Ecto neural progenitor cell (in vitro differentiated cells): ENCODE measurements around the gene F7.
"Not testable (repeated sequence)": the region's sequence is repeated elsewhere in the genome, so short reads cannot be mapped to it uniquely, and the experiment has no call there.

ENCODE experiments used
- DNase-seq: peaks from one replicate; pipeline ENCODE4 v3.0.0-alpha.2; 2018; ENCODE audit warnings: low spot score

Gene F7

DNA sequence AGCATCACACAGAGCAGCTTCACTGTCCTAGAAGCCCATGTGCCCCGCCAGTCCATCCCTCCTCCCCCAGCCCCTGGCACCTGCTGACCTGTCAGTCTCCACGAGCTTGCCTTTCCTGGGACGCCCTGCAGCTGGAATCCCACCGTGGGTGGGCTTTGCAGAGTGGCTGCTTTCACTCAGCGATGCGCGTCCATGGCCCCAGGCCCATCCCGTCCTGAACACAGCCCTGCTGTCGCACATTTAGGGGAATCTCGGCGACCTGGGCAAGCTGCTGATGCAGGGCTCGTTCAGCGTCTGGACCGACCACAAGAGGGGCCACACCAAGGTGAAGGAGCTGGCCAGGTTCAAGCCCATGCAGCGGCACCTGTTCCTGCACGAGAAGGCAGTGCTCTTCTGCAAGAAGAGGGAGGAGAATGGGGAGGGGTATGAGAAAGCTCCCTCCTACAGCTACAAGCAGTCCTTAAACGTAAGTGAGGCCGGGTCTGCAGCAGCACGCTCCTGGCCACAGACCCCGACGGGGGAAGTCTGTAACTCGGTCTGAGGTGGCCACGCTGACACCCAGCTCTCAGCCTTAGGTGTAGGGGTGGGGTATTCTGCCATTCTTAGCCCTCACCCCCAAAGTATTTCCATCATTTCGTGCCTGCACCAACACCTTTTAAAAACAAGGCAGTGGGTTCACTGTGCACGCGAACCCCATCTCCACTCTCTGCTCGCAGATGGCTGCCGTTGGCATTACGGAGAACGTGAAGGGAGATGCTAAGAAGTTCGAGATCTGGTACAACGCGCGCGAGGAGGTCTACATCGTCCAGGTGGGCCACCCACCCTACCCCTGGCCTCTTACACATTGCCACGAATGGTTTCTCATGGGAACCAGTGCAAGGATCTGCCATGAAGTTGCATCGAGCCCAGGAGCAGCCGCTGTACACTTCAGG, 18.3 kb upstream of the F7 start:
- DNase-seq = no peak

DNA sequence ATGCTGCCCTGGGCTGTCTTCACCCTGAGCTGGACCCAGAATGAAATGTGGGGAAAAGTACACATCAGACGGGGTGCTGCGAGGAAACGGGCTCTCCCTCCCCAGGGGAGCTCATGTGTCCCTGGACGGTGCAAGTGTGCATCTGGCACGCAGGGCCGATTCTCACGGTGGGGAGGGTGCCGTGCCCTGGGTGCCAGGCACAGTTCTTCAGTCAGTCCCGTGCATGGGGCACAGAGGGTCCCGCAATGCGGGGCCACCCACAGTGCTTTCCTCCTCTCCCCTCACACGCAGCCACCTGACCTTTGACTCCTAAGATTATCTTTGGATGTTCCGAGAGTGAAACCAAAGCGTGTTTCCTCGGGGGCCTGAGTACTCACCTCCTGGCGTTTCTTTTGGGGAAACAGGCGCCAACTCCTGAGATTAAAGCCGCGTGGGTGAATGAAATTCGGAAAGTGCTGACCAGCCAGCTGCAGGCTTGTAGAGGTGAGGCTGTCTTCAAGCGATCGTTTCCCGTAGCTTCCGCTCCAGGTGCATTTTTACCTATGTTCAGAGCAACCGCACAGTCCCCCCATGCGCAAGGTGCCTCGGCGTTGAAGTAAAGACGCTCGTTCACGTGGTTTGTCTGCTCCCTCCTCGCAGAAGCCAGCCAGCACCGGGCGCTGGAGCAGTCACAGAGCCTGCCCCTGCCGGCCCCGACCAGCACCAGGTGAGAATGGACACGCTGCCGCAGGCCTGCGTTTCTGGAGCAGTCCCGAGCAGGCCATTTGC, 17.5 kb upstream of the F7 start:
- no peak for DNase-seq

DNA sequence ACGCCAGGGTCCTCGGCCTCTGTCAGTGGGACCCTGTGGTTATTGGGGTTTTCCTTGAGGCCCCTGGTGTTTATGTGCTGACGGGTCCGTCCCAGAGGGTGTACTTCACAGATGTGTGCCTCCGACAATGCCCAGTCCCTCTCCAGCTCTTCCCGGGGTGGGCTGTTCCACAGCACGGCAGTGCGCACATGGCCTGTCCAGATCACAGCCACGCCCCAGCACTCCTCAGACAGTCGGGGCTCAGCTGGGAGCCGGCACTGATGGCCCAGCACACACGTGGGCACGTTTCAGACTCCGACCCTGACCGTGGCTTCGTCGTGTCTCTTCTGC, 16.9 kb upstream of the F7 start:
- no peak for DNase-seq

DNA sequence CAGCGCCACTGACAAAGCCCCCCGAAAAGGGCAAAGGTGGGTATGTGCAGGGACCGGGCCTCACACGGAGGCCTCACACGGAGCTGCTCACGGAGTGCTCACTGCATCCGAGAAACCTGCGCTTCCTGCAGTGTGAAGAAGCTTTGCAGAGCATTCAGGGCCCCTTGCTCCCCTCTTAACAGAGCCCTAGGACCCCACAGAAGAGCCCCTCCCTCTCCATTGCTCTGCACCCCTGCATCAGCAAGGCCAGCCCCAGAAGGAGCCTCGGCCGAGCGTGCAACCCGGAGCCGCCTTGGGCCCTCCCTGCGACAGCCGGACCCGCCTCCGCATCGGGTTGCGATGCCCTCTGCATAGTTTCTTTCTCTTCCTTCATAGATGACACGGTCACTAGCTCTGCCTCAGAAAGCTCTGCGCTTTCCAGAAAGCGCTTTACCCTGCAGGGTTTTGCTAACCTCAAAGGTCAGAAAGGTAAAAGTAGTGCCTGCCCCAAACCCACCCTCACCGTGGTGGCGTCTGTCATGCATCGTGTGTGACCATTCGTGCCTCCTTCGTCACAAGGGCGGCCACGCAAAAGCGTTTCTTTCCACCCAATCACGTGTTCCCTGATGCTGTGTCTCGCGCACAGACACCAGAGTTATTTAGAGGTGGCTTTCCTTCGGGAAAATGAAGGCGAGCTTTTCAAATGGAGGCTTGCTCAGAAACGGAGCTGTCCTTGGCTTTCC, 15.7 kb upstream of the F7 start:
- no peak for DNase-seq

DNA sequence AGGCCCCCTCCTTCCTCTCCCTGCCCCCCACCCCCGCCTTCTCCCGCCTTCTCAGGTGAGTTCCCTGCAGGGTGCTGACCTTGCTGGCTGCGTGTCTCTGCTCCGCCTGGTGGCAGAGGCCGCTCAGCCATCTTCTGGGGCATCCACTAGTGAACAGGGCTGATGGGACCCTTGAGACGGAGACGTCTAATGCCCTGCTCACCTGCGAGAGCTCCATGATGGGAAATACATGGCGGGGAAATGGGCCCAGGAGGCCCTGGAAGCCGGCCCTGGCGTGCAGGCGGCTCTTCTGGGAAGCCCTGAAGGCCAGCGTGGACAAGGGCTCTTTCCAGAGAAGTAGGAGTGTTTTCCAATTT, 15.2 kb upstream of the F7 start:
- no peak for DNase-seq

DNA sequence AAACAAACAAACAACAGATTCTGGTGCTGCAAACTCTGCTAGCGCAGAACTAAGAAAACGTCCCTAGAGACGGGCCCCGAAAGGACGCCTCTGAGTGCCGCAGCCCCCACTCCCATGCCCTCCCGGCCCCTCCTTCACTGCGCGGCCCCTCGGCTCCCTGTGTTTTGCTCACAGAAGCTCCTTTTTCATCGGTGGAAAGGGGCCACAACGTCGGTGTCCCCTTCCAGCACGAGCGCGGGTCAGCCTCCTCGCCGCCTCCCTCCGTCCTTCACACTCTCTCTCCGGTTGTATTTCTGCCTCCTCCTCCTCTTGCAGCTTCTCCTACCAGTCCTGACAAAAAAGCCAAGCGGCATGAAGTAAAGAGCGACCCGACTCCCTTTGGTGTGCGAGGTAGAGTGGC, 14.8 kb upstream of the F7 start:
- DNase-seq = no peak

DNA sequence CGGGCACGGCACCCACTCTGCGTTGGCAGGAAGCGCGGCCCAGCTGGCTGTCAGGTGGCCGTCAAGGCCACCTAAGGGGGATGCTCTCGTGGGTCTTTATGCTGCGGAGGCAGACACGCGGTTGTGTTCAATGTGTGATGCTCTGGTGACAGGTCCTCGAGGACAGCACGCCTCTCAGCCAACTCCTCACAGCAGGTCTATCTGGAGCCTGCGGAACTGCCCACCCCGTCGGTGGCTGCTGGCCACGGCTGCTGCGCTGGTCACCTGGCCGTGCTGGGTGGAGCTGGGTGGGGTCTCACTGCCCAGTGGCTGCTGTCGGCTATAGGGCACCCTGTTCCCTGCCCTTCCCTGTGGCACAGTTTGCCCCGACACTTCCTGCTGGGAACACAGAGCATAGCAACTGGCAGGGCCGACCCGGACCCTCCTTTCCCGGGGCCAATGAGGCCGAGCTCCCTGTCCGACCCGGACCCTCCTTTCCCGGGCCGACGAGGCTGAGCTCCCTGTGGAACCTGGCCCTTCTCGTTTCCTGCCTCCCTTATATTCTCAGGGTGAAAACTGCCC, 14.3 kb upstream of the F7 start:
- no peak for DNase-seq

DNA sequence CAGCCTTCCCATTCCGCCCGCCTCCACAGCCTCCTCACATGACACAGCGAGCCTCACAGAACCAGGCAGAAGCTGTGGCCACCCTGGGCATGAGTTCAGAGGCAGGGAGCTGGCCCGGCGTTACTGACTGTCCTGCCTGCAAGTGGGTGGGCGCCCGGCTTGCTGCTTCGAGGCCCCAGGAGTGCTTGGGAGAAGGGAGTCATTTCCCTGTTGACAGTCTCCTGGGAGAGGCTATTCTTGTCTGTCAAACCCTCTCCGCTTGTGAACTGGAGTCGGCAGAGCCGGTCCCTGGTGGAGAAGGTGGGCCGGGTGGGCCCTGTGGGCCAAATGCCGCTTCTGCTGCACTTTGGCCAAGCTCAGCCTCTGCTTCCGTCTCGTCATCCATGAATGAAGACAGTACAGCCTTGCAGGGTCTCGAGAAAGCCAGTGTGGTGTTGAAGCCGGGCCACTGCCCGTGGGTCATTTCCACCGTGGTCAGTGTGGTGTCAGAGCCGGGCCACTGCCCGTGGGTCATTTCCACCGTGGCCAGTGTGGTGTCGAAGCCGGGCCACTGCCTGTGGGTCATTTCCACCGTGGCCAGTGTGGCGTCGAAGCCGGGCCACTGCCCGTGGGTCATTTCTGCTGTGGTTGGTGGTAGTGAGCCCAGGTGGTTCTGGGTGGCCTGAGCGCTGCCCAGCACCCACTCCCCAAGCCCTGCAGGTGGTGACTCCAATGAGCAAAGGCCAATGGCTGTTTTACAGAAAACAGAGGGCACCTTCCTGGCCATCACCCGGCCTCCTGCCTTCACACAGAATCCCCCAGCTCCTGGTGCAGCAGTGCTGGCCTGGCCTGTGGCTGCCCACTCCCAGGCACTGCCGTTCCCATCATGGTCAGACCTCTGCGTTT, 13.5 kb upstream of the F7 start:
- no peak for DNase-seq

DNA sequence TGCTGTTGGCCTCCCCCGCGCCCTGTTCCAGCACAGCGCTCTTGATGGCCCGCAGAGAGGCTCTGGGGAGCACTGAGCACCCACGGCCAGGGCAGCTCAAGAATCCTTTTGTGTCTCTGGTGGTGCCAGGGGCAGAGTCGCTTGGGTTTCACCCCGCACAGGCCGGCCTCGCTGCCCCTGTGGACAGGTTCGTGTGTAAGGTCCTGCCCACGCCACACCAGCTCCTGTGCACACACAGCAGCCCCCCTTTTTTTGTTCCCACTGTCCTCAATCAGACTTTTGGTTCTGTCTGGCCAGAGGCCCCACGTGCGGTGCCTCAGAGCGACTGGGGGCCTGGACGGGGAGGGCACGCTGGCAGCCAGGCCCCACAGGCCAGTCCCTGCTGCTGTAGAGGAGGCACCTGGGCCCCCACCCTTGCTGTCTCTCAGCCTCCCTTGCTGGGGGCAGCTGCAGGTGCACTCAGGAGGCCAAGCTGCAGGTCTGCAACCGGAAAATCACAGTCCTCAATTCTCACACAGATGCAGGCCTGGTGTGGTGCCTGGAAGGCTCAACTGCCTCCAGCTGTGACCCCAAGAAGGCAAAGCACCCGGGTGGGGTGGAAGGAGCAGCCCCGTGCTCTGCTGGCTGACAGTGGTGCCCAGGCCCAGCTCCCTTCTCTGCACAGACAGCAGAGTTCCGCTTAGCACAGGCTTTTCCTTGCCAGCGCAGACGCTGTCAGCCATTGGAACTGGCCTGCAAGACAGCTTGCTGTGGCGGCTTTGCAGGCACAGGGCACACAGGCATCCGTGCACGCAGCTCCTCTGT, 12.6 kb upstream of the F7 start:
- no peak for DNase-seq

DNA sequence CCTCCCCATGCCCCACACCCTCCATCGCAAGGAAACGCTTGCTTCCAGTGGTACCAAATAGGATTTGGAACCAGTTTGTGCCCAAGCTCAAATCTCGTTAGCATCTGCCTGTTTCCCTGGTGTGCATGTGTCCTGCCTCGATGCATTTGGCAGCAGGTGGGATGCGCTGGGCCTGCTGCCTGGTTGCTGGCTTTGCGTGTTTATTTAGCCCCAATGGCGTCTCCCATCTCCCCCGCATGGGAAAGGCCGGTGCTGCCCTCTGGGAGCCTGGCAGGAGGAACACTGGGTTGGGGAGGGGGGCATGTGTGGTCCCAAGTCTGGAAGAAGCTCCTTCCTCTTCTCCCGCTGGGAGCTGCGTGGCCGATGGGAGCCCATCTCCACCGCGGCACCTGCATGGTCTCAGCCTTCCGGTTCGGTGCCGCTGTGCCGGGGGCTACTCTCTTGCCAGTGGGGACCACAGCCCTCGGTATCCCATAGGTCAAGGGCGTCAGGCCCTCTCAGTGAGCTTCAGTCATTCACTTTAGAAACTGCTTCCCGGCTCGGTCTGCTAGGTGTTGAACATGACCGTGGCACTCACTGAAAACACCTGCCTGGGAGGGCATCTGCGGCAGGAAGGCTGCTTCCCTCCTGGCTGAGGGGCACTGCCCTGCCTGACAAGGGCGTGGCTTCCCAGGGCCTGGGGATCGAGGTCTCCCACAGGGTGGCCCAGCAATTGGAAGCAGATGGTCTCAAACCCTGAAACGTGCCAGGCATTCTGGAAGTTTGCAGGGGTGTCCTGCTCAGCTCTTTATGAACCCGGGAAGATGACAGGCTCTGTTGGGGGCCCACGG, 11.8 kb upstream of the F7 start:
- no peak for DNase-seq

DNA sequence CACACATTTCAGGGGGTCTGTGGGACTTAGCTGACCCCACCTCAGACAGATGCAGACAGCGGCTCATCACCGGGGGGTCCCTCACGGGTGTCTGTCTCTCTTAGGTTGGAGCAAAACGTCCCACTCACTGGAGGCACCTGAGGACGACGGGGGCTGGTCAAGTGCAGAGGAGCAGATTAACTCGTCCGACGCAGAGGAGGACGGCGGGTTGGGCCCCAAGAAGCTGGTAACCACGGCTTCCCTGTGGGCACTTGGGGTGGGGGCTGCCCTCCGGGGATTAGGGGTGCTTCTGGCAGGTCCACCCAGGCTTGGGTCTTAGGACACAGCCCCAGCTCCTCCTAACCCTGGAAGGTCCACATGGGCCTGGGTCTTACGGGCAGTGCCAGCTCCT, 11.2 kb upstream of the F7 start:
- no peak for DNase-seq

DNA sequence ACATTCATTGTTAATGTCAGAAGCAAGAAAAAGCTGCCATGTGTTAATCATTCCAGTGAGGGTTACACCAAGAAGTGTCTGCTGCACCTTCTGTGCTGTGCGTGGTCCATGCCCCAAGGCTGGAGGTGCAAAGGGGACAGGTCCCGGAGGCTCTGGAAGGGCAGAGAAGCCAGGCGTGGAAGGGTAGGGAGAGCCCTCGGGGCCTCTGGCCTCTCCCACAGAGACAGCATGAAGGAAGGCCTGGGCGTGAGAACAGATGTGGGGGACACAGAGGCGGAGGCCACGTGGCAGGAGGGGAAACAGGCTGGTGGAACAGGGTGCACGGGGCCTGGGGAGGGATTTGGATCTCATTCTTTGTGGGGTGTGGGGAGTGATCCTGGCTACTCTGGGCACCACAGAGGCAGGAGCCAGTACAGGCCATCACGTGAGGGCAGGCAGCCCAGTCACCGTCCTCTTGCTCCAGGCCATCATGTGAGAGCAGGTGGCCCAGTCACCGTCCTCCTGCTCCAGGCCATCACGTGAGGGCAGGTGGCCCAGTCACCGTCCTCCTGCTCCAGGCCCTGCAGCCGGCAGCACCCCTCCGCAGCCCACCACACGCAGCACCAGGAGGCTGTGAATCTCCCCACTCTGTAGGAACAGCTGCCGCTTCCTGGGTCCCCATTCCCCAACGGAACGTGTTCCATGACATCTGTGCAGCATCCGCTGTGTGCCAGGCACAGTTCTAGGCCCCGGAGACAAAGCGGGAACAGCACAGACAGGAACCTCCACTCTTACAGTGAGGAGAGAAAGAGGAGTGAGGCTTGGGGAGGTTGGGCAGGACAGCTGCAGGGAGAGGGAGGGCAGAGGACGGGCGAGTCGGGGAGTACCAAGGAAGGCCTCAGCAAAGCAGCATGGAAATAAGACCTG, 10.2 kb upstream of the F7 start:
- DNase-seq = no peak

DNA sequence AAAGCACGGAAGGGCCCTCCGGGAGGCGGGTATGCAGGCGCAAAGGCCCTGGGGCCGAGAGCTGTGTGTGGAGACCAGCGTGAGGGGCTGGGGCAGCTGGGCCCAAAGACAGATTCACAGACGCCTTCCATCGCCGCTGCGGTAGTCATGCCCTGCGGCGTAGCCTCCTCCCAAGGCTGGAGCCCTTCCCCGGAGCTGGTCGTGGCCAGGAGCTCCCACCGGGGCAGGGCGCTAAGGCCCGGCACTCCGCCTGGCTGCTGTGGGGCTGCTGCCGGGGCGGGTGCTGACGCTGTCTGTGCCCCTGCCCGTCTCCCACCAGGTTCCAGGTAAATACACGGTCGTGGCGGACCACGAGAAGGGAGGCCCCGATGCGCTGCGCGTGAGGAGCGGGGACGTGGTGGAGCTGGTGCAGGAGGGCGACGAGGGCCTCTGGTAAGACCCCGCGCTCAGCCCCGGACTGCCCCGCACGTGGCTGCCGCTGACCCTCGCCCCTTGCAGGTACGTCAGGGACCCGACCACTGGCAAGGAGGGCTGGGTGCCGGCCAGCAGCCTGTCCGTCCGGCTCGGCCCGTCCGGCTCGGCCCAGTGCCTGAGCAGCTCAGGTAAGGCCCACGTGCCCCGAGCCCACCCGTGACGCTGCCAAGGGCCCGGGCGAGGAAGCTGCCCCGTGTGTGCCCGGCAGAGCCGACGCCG, 9.4 kb upstream of the F7 start:
- no peak for DNase-seq

DNA sequence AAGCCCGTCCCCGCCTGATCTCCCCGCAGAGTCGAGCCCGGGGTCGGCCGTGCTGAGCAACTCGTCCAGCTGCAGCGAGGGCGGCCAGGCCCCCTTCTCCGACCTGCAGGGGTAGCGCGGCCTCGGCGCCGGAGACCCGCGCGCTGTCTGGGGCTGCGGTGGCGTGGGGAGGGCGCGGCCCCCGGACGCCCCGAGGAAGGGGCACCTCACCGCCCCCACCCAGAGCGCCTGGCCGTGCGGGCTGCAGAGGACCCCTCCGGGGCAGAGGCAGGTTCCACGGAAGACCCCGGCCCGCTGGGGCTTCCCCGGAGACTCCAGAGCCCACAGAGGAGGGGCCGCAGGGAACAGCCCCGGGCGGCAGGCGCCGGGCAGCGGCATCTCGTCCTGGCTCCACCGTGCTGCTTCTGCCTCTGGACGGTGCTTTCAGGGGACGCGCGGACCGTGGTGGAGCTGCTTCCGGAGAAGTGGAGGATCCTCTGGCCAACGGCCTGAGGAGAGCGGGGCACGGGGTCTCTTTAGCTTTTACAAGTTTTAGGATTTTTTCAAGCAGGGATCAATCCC, 8.8 kb upstream of the F7 start:
- no peak for DNase-seq

DNA sequence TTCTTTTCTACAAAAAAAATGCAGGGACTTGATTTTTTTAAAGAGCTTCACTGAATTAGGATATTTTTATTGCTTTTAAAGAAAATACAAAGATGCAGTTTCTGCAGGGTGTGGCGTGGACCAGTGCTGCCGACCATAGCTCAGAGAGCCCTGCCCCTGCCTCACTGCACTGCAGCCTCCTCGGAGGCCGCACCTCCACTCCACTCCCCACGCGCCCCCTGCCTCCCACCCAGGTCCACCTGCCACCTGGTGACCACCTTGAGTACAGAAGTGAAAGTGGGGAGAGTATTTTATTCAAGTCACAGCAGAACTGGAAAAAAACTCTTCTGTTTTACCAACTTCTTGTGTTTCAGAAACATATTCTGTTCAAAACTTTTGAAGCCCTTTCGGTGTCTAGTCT, 7.9 kb upstream of the F7 start:
- DNase-seq = no peak

DNA sequence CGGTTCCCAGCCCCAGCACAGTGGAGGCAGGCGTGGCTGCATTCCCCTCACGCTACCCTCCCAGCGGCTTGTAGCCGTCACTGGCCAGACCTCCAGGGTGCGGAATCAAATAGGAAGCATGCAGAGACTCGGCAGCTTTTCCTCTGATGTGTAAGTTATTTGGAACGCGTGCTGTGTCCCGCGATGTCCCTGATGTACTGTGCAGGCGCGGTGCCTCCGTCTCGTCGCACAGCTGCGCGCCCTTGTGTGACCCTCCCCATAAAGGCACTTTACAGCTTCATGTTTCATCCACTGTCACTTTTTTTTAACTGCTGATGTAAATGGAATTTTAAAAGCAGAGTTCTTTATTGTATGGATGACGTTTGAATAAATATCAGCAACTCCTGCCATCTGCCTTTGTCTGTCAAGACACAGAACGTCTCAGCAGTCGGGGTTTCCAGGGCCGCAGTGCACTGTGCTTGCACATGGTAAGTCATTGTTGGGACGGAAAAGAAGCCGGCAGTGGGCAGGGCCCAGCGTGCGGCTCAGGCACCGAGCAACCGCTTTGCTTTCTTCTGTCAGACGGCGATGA, 7.3 kb upstream of the F7 start:
- DNase-seq = no peak

DNA sequence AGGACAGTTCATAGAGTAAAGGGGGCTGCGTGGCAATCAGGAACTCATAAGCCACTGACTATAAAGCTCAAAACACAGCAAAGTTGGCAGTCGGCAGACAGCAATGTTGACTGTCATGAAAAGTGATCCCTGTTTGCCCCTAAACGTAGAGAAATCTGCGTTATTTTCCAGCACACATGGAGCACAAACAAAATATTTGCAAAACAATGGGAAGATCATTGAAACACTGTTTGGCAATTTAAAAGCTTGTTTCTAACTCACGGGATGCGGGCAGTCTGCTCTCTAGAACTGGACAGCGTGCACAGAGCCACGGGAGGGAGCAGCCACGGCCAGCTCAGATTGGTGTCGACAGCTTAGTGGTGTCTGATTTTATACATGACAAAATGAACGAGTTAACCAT, 6.4 kb upstream of the F7 start:
- DNase-seq = no peak

DNA sequence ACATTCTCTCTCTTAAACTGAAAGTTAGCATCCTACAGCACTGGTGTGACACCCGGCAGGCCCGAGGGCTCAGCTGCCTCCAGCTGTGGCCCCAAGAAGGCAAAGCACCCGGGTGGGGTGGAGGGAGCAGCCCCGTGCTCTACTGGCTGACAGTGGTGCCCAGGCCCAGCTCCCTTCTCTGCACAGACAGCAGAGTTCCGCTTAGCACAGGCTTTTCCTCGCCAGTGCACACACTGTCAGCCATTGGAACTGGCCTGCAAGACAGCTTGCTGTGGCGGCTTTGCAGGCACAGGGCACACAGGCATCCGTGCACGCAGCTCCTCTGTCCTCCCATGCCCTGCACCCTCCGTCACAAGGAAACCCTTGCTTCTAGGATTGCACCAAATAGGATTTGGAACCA, 3.3 kb upstream of the F7 start:
- DNase-seq = not testable (repeated sequence)
